ENCODE data around the gene FAT2.

GRCh38 chr5:151549713-151550112 lies 41.4 kb downstream of the FAT2 start:
- TF ChIP-seq CTCF (IDR thresholded peaks at IDR 0.05) (no peak), POLR2A (IDR thresholded peaks at IDR 0.05) (no peak)

All from uterus (tissue), 2 donors.